H1 (cell line): ENCODE data around the gene MMP15. TPM values are rescaled to one million over a fixed set of nuclear protein-coding genes. Genes with fewer than 3 reads are reported as not detected.

ENCODE experiments used
- CEBPB ChIP-seq: IDR thresholded peaks from 2 replicates; pipeline ENCODE4 v1.6.1; 2012; ENCODE audit warnings: low read depth, low read length
- EGR1 ChIP-seq: IDR thresholded peaks from 2 replicates; pipeline ENCODE4 v1.6.1; 2011; ENCODE audit warnings: low read depth, low read length, borderline replicate concordance
- EZH2 ChIP-seq: fragments of 200-600 bp; sonication (generic); IDR thresholded peaks from 2 replicates; pipeline ENCODE4 v1.7.1; 2012; ENCODE audit warnings: low read depth, mild to moderate bottlenecking, moderate library complexity, low read length, inconsistent platforms; ENCODE audit not compliant: severe bottlenecking
- NRF1 ChIP-seq: IDR thresholded peaks from 2 replicates; pipeline ENCODE4 v1.6.1; 2011; ENCODE audit warnings: mild to moderate bottlenecking, low read depth, low read length, improper control_type of control experiment
- RNF2 ChIP-seq: fragments of 200-900, 300-1000 bp; sonication (generic); IDR thresholded peaks from 2 replicates; pipeline ENCODE4 v1.7.1; 2016; ENCODE audit warnings: borderline replicate concordance, low read depth, mild to moderate bottlenecking, antibody characterized with exemption, low read length; ENCODE audit not compliant: poor library complexity, severe bottlenecking; ENCODE audit errors: missing control alignments
- SIN3A ChIP-seq, 2 experiments: IDR thresholded peaks in 1 of 2; conservative IDR thresholded peaks in 1 of 2; 2 replicates each; pipeline ENCODE4 v1.6.1; 2011 to 2012; ENCODE audit warnings: low read length in 2 of 2, improper control_type of control experiment in 1 of 2, low read depth in 1 of 2, mild to moderate bottlenecking in 1 of 2
- SP1 ChIP-seq: IDR thresholded peaks from 2 replicates; pipeline ENCODE4 v1.6.1; 2011; ENCODE audit warnings: low read depth, low read length
- SP2 ChIP-seq: IDR thresholded peaks from 2 replicates; pipeline ENCODE4 v1.6.1; 2012; ENCODE audit warnings: mild to moderate bottlenecking, low read length, inconsistent platforms
- polyA plus RNA-seq, 7 experiments: library from polyadenylated mRNA; depleted of rRNA in 3 of 7; stranded (reverse) in 5 of 7; unstranded in 2 of 7; fragments of >200 nt in 5 of 7; fragments of 200-250 nt in 2 of 7; gene quantifications; 1 replicate in 5 of 7; 2 replicates in 1 of 7; 4 replicates in 1 of 7; pipeline versions ENCODE4 v1.2.1 to v1.2.3, GENCODE V29; 2011 to 2013; ENCODE audit warnings: missing spikeins in 2 of 7, mixed read lengths in 2 of 7
- total RNA-seq: library from RNA; stranded (reverse); fragmentation: NEBNext Ultra II Directional; extraction: Animal tissue kit (Norgen Biotek cat#: 25700); gene quantifications from 2 replicates; pipeline ENCODE4 v1.2.1, GENCODE V29; 2021
- TF ChIP-seq, protein P1 (sequence below): fragments of 300-600 bp; sonication (generic); IDR thresholded peaks from 2 replicates; pipeline ENCODE4 v1.7.1; 2012; ENCODE audit warnings: low read length, moderate library complexity, mild to moderate bottlenecking, inconsistent platforms; ENCODE audit not compliant: insufficient replicate concordance

MMP15 gene
- total and polyA plus RNA-seq, 2 of the 8 experiments (the other 6 are each of a cell fraction or from before 2014, with no cell fraction given) = 38.5 to 42.2 TPM

GRCh38 chr16:57991551-57992059 lies 33.9 kb upstream of the MMP15 start (continued):
- TF ChIP-seq, protein P1, sequence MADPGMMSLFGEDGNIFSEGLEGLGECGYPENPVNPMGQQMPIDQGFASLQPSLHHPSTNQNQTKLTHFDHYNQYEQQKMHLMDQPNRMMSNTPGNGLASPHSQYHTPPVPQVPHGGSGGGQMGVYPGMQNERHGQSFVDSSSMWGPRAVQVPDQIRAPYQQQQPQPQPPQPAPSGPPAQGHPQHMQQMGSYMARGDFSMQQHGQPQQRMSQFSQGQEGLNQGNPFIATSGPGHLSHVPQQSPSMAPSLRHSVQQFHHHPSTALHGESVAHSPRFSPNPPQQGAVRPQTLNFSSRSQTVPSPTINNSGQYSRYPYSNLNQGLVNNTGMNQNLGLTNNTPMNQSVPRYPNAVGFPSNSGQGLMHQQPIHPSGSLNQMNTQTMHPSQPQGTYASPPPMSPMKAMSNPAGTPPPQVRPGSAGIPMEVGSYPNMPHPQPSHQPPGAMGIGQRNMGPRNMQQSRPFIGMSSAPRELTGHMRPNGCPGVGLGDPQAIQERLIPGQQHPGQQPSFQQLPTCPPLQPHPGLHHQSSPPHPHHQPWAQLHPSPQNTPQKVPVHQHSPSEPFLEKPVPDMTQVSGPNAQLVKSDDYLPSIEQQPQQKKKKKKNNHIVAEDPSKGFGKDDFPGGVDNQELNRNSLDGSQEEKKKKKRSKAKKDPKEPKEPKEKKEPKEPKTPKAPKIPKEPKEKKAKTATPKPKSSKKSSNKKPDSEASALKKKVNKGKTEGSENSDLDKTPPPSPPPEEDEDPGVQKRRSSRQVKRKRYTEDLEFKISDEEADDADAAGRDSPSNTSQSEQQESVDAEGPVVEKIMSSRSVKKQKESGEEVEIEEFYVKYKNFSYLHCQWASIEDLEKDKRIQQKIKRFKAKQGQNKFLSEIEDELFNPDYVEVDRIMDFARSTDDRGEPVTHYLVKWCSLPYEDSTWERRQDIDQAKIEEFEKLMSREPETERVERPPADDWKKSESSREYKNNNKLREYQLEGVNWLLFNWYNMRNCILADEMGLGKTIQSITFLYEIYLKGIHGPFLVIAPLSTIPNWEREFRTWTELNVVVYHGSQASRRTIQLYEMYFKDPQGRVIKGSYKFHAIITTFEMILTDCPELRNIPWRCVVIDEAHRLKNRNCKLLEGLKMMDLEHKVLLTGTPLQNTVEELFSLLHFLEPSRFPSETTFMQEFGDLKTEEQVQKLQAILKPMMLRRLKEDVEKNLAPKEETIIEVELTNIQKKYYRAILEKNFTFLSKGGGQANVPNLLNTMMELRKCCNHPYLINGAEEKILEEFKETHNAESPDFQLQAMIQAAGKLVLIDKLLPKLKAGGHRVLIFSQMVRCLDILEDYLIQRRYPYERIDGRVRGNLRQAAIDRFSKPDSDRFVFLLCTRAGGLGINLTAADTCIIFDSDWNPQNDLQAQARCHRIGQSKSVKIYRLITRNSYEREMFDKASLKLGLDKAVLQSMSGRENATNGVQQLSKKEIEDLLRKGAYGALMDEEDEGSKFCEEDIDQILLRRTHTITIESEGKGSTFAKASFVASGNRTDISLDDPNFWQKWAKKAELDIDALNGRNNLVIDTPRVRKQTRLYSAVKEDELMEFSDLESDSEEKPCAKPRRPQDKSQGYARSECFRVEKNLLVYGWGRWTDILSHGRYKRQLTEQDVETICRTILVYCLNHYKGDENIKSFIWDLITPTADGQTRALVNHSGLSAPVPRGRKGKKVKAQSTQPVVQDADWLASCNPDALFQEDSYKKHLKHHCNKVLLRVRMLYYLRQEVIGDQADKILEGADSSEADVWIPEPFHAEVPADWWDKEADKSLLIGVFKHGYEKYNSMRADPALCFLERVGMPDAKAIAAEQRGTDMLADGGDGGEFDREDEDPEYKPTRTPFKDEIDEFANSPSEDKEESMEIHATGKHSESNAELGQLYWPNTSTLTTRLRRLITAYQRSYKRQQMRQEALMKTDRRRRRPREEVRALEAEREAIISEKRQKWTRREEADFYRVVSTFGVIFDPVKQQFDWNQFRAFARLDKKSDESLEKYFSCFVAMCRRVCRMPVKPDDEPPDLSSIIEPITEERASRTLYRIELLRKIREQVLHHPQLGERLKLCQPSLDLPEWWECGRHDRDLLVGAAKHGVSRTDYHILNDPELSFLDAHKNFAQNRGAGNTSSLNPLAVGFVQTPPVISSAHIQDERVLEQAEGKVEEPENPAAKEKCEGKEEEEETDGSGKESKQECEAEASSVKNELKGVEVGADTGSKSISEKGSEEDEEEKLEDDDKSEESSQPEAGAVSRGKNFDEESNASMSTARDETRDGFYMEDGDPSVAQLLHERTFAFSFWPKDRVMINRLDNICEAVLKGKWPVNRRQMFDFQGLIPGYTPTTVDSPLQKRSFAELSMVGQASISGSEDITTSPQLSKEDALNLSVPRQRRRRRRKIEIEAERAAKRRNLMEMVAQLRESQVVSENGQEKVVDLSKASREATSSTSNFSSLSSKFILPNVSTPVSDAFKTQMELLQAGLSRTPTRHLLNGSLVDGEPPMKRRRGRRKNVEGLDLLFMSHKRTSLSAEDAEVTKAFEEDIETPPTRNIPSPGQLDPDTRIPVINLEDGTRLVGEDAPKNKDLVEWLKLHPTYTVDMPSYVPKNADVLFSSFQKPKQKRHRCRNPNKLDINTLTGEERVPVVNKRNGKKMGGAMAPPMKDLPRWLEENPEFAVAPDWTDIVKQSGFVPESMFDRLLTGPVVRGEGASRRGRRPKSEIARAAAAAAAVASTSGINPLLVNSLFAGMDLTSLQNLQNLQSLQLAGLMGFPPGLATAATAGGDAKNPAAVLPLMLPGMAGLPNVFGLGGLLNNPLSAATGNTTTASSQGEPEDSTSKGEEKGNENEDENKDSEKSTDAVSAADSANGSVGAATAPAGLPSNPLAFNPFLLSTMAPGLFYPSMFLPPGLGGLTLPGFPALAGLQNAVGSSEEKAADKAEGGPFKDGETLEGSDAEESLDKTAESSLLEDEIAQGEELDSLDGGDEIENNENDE = no peak
- TF ChIP-seq SP2 (no peak), RNF2 (no peak), SIN3A (conservative IDR thresholded peaks at IDR 0.05 in 1 of 2, IDR thresholded peaks at IDR 0.05 in 1 of 2; ENCODE audit: low read depth in 1 of 2, low read length in 2 of 2) (no peak), CEBPB (no peak), EGR1 (no peak), NRF1 (no peak), SP1 (no peak), EZH2 (no peak)
